Right atrium auricular region (tissue), 2 donors: ENCODE results near the gene DOK1. TPM values are rescaled to one million over a fixed set of nuclear protein-coding genes. Genes with fewer than 3 reads are reported as not detected.

Source experiments
- DNase-seq: peaks from one replicate; pipeline ENCODE4 v3.0.0-alpha.2; 2019; ENCODE audit warnings: low spot score
- H3K27ac ChIP-seq, 2 donors: fragments of 200-600 bp; sonication (generic); 1 replicate in 1 of 2; 2 replicates in 1 of 2; pipeline ENCODE4 v1.5.1; 2016 to 2019
- H3K27me3 ChIP-seq, 2 donors: fragments of 200-600 bp; sonication (generic); one replicate each; pipeline versions ENCODE4 v1.5.1 to v1.6.0; 2017 to 2019
- H3K36me3 ChIP-seq: fragments of 200-600 bp; sonication (generic); one replicate; pipeline ENCODE4 v1.5.1; 2016
- H3K4me1 ChIP-seq, 2 donors: fragments of 200-600 bp; sonication (generic); one replicate each; pipeline versions ENCODE4 v1.5.1 to v1.6.0; 2017 to 2019
- H3K4me3 ChIP-seq, 2 donors: fragments of 200-600 bp; sonication (generic); 1 replicate in 1 of 2; 2 replicates in 1 of 2; pipeline ENCODE4 v1.5.1; 2017 to 2019; ENCODE audit warnings: mild to moderate bottlenecking in 1 of 2, moderate library complexity in 1 of 2
- H3K9me3 ChIP-seq, 2 donors: fragments of 200-600 bp; sonication (generic); one replicate each; pipeline ENCODE4 v1.5.1; 2019
- CTCF ChIP-seq, 2 donors: fragments of 200-600 bp; sonication (generic); IDR thresholded peaks; one replicate each; pipeline ENCODE4 v1.5.1; 2019; ENCODE audit warnings: antibody characterized with exemption in 2 of 2
- total RNA-seq, 2 donors: library from RNA; depleted of rRNA; stranded (reverse); fragments of >200 nt; gene quantifications; one replicate each; pipeline ENCODE4 v1.1.0, GENCODE V29; 2016

The DOK1 gene
- total RNA-seq, 2 donors from 2014 or later: 4.9 to 10.3 TPM

- Histone ChIP-seq H3K27me3 (peaks cover 26 to 34% of the 10 kb centered on the region in 2 donors), H3K36me3 (peaks cover 7% of the 10 kb centered on the region), H3K9me3 (no peaks in the 10 kb centered on the region), H3K4me1 (peaks cover 0 to 45% of the 10 kb centered on the region in 2 donors), H3K27ac (no peak overlapping the region), H3K4me3 (no peak overlapping the region)
- DNase-seq: no peak
- TF ChIP-seq CTCF (IDR thresholded peaks at IDR 0.05): no peak
These were observed 44.2 kb upstream of the DOK1 start for GRCh38 chr2:74510272-74510671.

GRCh38 chr2:74511104-74511989 is 43.2 kb upstream of the DOK1 start:
- Histone ChIP-seq H3K4me1 (peaks cover 0 to 45% of the 10 kb centered on the region in 2 donors), H3K4me3 (no peak overlapping the region), H3K27ac (no peak overlapping the region), H3K36me3 (no peaks in the 10 kb centered on the region), H3K27me3 (peaks cover 30 to 45% of the 10 kb centered on the region in 2 donors), H3K9me3 (no peaks in the 10 kb centered on the region)
- no peak for TF ChIP-seq CTCF (IDR thresholded peaks at IDR 0.05)
- DNase-seq: no peak

GRCh38 chr2:74512744-74513604 is 41.5 kb upstream of the DOK1 start:
- DNase-seq: no peak
- TF ChIP-seq CTCF (IDR thresholded peaks at IDR 0.05): no peak
- H3K27ac ChIP-seq: no peak overlapping the region
- peaks cover 0 to 37% of the 10 kb centered on the region in 2 donors for H3K4me1 ChIP-seq
- H3K4me3 ChIP-seq: no peak overlapping the region
- H3K27me3 ChIP-seq: peaks cover 38 to 61% of the 10 kb centered on the region in 2 donors
- H3K9me3 ChIP-seq: no peaks in the 10 kb centered on the region
- H3K36me3 ChIP-seq: no peaks in the 10 kb centered on the region

GRCh38 chr2:74513605-74514367 is 40.7 kb upstream of the DOK1 start:
- Histone ChIP-seq H3K27me3 (peaks cover 38 to 64% of the 10 kb centered on the region in 2 donors), H3K9me3 (no peaks in the 10 kb centered on the region), H3K36me3 (no peaks in the 10 kb centered on the region), H3K4me1 (peaks cover 0 to 31% of the 10 kb centered on the region in 2 donors), H3K4me3 (peak overlapping the region in 1 of 2 donors; percentile 24), H3K27ac (no peak overlapping the region)
- TF ChIP-seq CTCF (IDR thresholded peaks at IDR 0.05): no peak
- no peak for DNase-seq
